ENCODE data around the gene PTPN13.
"Not testable (repeated sequence)": the region's sequence is repeated elsewhere in the genome, so short reads cannot be mapped to it uniquely, and the experiment has no call there.

PTPN13 gene

DNA sequence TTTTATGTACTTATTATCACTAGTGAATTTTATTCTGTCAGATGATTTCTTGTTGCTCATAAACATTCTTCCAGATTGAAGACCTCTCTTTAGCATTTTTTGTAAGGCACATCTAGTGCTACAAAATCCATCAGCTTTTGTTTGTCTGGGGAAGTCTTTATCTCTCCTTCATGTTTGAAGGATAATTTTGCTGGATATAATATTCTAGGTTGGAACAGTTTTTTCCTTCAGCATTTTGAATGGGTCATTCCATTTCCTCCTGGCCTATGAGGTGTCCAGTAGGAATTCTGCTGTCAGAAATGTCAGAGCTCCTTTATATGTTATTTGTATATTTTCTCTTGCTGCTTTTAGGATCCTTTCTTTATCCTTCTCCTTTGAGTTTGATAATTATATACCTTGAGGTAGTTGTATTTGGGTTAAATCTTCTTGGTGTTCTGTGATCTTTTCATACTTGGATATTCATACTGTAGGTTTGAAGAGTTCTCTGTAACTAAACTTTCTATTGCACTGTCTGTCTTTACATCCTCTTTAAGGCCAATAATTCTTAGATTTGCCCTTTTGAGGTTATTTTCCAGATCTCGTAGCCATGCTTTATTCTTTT lies 58.3 kb downstream of the PTPN13 start:
- no peak overlapping the region for H2BK120ac ChIP-seq (ENCODE audit: low read depth, low read length)
- H2AK5ac ChIP-seq (ENCODE audit: low read depth, low read length), result no peak overlapping the region
- no peak overlapping the region for H3K4me2 ChIP-seq (ENCODE audit: insufficient read depth, low read length, poor library complexity, severe bottlenecking)
- no peak overlapping the region for H3K18ac ChIP-seq (ENCODE audit: low read length)
- no peak overlapping the region for H2BK15ac ChIP-seq (ENCODE audit: low read length)
- no peak overlapping the region for H3K14ac ChIP-seq (ENCODE audit: low read length)
- no CpG with 5 or more reads among the region's 1 CpG for WGBS, 2 donors (ENCODE audit: extremely low coverage in 2 of 2, insufficient read length in 2 of 2, insufficient replicate concordance in 1 of 2)
- H3K27me3 ChIP-seq (ENCODE audit: control insufficient read depth in 3 of 3, insufficient read depth in 3 of 3, low read depth in 1 of 3, low read length in 3 of 3), result no peaks in the 10 kb centered on the region
- no peak overlapping the region for H2BK5ac ChIP-seq (ENCODE audit: low read length)
- H4K8ac ChIP-seq (ENCODE audit: low read depth, low read length), result no peak overlapping the region
- no peak for DNase-seq (ENCODE audit: low spot score)
- H3K27ac ChIP-seq (replicated peaks; ENCODE audit: low read length), result no peak overlapping the region
- H3K4ac ChIP-seq (ENCODE audit: low read length), result no peak overlapping the region
- no peak overlapping the region for H4K91ac ChIP-seq (ENCODE audit: low read depth, low read length, poor library complexity)
- no peaks in the 10 kb centered on the region for H3K4me1 ChIP-seq (ENCODE audit: control insufficient read depth in 2 of 2, insufficient read depth in 1 of 2, low read depth in 1 of 2, low read length in 2 of 2)
- no peak overlapping the region for H3K4me3 ChIP-seq (ENCODE audit: low read length in 2 of 2)
- H3K79me1 ChIP-seq (ENCODE audit: low read depth, low read length), result peaks cover 2% of the 10 kb centered on the region
- H2BK12ac ChIP-seq (ENCODE audit: low read length), result no peak overlapping the region
- H2AFZ ChIP-seq (ENCODE audit: low read length), result no peak overlapping the region
- H3K23ac ChIP-seq (ENCODE audit: low read depth, low read length, poor library complexity), result no peak overlapping the region
- no peak overlapping the region for H3K9ac ChIP-seq (ENCODE audit: low read depth, low read length, poor library complexity)
- H3K36me3 ChIP-seq (replicated peaks in 1 of 2; ENCODE audit: control insufficient read depth in 2 of 2, insufficient read depth in 2 of 2, low read length in 2 of 2), result peaks cover 8 to 25% of the 10 kb centered on the region in 2 donors
- peaks cover 11 to 71% of the 10 kb centered on the region in 2 donors for H3K9me3 ChIP-seq (replicated peaks in 1 of 2; ENCODE audit: control insufficient read depth in 2 of 2, insufficient read depth in 1 of 2, low read depth in 1 of 2, low read length in 2 of 2)

DNA sequence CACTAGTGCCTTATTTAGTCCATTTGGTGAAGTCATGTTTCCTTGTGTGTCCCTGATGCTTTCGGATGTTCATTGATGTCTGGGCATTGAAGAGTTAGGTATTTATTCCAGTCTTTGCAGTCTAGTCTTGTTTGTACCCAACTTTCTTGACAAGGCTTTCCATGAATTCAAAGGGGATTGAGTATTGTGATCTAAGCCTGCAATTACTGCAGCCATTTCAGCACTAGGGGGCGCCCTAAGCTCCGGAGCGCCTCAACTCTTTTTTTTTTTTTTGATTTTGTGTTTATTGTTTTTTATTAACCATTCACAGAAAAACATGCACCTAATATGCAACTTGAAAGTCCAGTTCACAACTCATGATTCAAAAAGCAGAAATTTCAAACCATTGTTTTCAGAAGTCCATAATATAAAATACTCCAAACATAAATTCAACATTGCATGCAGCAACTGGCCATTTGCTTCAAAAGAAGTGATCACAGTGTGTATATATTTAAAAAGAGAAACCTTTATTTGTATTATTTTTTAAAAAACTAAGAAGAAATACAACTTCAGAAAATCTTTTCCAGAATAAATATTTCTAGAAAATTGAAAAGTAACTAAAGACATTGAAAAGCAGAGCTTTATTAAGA lies 59.2 kb downstream of the PTPN13 start:
- Histone ChIP-seq H3K4me3 (ENCODE audit: low read length in 2 of 2) (no peak overlapping the region), H3K9ac (ENCODE audit: low read depth, low read length, poor library complexity) (no peak overlapping the region), H4K91ac (ENCODE audit: low read depth, low read length, poor library complexity) (no peak overlapping the region), H2AK5ac (ENCODE audit: low read depth, low read length) (no peak overlapping the region), H3K4me1 (ENCODE audit: control insufficient read depth in 2 of 2, insufficient read depth in 1 of 2, low read depth in 1 of 2, low read length in 2 of 2) (no peaks in the 10 kb centered on the region), H3K27ac (replicated peaks; ENCODE audit: low read length) (no peak overlapping the region), H4K8ac (ENCODE audit: low read depth, low read length) (no peak overlapping the region), H3K36me3 (replicated peaks in 1 of 2; ENCODE audit: control insufficient read depth in 2 of 2, insufficient read depth in 2 of 2, low read length in 2 of 2) (peaks cover 13 to 26% of the 10 kb centered on the region in 2 donors), H3K27me3 (ENCODE audit: control insufficient read depth in 3 of 3, insufficient read depth in 3 of 3, low read depth in 1 of 3, low read length in 3 of 3) (peaks cover 0 to 2% (median 0%) of the 10 kb centered on the region in 3 experiments), H2BK5ac (ENCODE audit: low read length) (no peak overlapping the region), H2BK15ac (ENCODE audit: low read length) (no peak overlapping the region), H2BK120ac (ENCODE audit: low read depth, low read length) (no peak overlapping the region), H2AFZ (ENCODE audit: low read length) (no peak overlapping the region), H3K23ac (ENCODE audit: low read depth, low read length, poor library complexity) (no peak overlapping the region), H3K79me1 (ENCODE audit: low read depth, low read length) (peaks cover 3% of the 10 kb centered on the region), H3K18ac (ENCODE audit: low read length) (no peak overlapping the region), H3K4ac (ENCODE audit: low read length) (no peak overlapping the region), H3K14ac (ENCODE audit: low read length) (no peak overlapping the region), H3K4me2 (ENCODE audit: insufficient read depth, low read length, poor library complexity, severe bottlenecking) (no peak overlapping the region), H3K9me3 (replicated peaks in 1 of 2; ENCODE audit: control insufficient read depth in 2 of 2, insufficient read depth in 1 of 2, low read depth in 1 of 2, low read length in 2 of 2) (peaks cover 17 to 70% of the 10 kb centered on the region in 2 donors), H2BK12ac (ENCODE audit: low read length) (no peak overlapping the region)
- WGBS, 2 donors (ENCODE audit: extremely low coverage in 2 of 2, insufficient read length in 2 of 2, insufficient replicate concordance in 1 of 2), result no CpG with 5 or more reads among the region's 4 CpGs
- DNase-seq (ENCODE audit: low spot score), result no peak

DNA sequence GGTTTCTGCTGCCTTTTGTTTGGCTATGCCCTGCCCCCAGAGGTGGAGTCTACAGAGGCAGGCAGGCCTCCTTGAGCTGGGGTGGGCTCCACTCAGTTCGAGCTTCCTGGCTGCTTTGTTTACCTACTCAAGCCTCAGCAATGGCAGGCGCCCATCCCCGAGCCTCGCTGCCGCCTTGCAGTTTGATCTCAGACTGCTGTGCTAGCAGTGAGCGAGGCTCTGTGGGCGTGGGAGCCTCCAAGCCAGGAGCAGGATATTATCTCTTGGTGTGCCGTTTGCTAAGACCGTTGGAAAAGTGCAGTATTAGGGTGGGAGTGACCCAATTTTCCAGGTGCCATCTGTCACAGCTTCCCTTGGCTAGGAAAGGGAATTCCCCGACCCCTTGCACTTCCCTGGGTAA lies 62.7 kb downstream of the PTPN13 start:
- not testable (repeated sequence) for H2AFZ ChIP-seq (ENCODE audit: low read length); H3K27ac ChIP-seq (replicated peaks; ENCODE audit: low read length); H3K18ac ChIP-seq (ENCODE audit: low read length); H3K27me3 ChIP-seq (ENCODE audit: control insufficient read depth in 3 of 3, insufficient read depth in 3 of 3, low read depth in 1 of 3, low read length in 3 of 3); H2BK15ac ChIP-seq (ENCODE audit: low read length); H2BK12ac ChIP-seq (ENCODE audit: low read length); H3K79me1 ChIP-seq (ENCODE audit: low read depth, low read length); H2BK5ac ChIP-seq (ENCODE audit: low read length); H3K4me2 ChIP-seq (ENCODE audit: insufficient read depth, low read length, poor library complexity, severe bottlenecking); H2BK120ac ChIP-seq (ENCODE audit: low read depth, low read length); H4K91ac ChIP-seq (ENCODE audit: low read depth, low read length, poor library complexity); H3K4me3 ChIP-seq (ENCODE audit: low read length in 2 of 2); H4K8ac ChIP-seq (ENCODE audit: low read depth, low read length); H3K4me1 ChIP-seq (ENCODE audit: control insufficient read depth in 2 of 2, insufficient read depth in 1 of 2, low read depth in 1 of 2, low read length in 2 of 2); H2AK5ac ChIP-seq (ENCODE audit: low read depth, low read length); H3K23ac ChIP-seq (ENCODE audit: low read depth, low read length, poor library complexity); H3K14ac ChIP-seq (ENCODE audit: low read length); H3K9ac ChIP-seq (ENCODE audit: low read depth, low read length, poor library complexity); H3K4ac ChIP-seq (ENCODE audit: low read length); DNase-seq (ENCODE audit: low spot score)
- no CpG with 5 or more reads among the region's 10 CpGs for WGBS, 2 donors (ENCODE audit: extremely low coverage in 2 of 2, insufficient read length in 2 of 2, insufficient replicate concordance in 1 of 2)
- peaks cover 7 to 12% of the 10 kb centered on the region in 2 donors for H3K36me3 ChIP-seq (replicated peaks in 1 of 2; ENCODE audit: control insufficient read depth in 2 of 2, insufficient read depth in 2 of 2, low read length in 2 of 2)
- H3K9me3 ChIP-seq (replicated peaks in 1 of 2; ENCODE audit: control insufficient read depth in 2 of 2, insufficient read depth in 1 of 2, low read depth in 1 of 2, low read length in 2 of 2), result peaks cover 12 to 36% of the 10 kb centered on the region in 2 donors

DNA sequence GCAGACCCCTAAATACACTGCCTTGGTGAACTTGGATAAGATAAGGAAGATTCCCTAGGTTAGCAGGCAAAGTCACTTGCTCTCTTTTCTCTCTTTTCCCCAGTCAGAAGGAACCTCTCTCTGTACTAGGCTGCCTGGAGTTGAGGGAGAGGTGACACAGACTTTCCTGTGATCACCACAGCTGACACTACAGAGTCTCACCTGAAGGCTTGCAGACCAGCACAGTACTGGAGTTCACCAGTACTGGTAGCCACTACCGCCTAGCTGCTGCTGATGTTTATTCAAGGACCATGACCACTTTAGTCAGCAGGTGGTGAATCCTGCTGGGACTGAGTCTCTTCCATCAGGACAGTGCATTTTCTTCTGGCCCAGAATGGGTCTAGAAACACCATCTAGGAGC lies 63.3 kb downstream of the PTPN13 start:
- Histone ChIP-seq H2BK5ac (ENCODE audit: low read length) (no peak overlapping the region), H3K27ac (replicated peaks; ENCODE audit: low read length) (no peak overlapping the region), H3K79me1 (ENCODE audit: low read depth, low read length) (peaks cover 3% of the 10 kb centered on the region), H2AK5ac (ENCODE audit: low read depth, low read length) (no peak overlapping the region), H3K18ac (ENCODE audit: low read length) (no peak overlapping the region), H4K8ac (ENCODE audit: low read depth, low read length) (no peak overlapping the region), H2BK12ac (ENCODE audit: low read length) (no peak overlapping the region), H3K4me2 (ENCODE audit: insufficient read depth, low read length, poor library complexity, severe bottlenecking) (no peak overlapping the region), H2BK120ac (ENCODE audit: low read depth, low read length) (no peak overlapping the region), H3K23ac (ENCODE audit: low read depth, low read length, poor library complexity) (no peak overlapping the region), H3K9ac (ENCODE audit: low read depth, low read length, poor library complexity) (no peak overlapping the region), H3K4ac (ENCODE audit: low read length) (no peak overlapping the region), H3K4me1 (ENCODE audit: control insufficient read depth in 2 of 2, insufficient read depth in 1 of 2, low read depth in 1 of 2, low read length in 2 of 2) (no peaks in the 10 kb centered on the region), H3K36me3 (replicated peaks in 1 of 2; ENCODE audit: control insufficient read depth in 2 of 2, insufficient read depth in 2 of 2, low read length in 2 of 2) (peaks cover 7 to 12% of the 10 kb centered on the region in 2 donors), H3K14ac (ENCODE audit: low read length) (no peak overlapping the region), H2AFZ (ENCODE audit: low read length) (no peak overlapping the region), H2BK15ac (ENCODE audit: low read length) (no peak overlapping the region), H3K4me3 (ENCODE audit: low read length in 2 of 2) (no peak overlapping the region), H4K91ac (ENCODE audit: low read depth, low read length, poor library complexity) (no peak overlapping the region), H3K9me3 (replicated peaks in 1 of 2; ENCODE audit: control insufficient read depth in 2 of 2, insufficient read depth in 1 of 2, low read depth in 1 of 2, low read length in 2 of 2) (peaks cover 11 to 30% of the 10 kb centered on the region in 2 donors), H3K27me3 (ENCODE audit: control insufficient read depth in 3 of 3, insufficient read depth in 3 of 3, low read depth in 1 of 3, low read length in 3 of 3) (peaks cover 0 to 2% (median 0%) of the 10 kb centered on the region in 3 experiments)
- no peak for DNase-seq (ENCODE audit: low spot score)
- WGBS, 2 donors (ENCODE audit: extremely low coverage in 2 of 2, insufficient read length in 2 of 2, insufficient replicate concordance in 1 of 2), result no CpG with 5 or more reads among the region's 1 CpG

Measured in neuronal stem cell (in vitro differentiated cells).